ENCODE data around the gene HES2. TPM values are rescaled to one million over a fixed set of nuclear protein-coding genes. Genes with fewer than 3 reads are reported as not detected.

The HES2 gene
- total RNA-seq, 1 donor from 2014 or later: 5.9 TPM

DNA sequence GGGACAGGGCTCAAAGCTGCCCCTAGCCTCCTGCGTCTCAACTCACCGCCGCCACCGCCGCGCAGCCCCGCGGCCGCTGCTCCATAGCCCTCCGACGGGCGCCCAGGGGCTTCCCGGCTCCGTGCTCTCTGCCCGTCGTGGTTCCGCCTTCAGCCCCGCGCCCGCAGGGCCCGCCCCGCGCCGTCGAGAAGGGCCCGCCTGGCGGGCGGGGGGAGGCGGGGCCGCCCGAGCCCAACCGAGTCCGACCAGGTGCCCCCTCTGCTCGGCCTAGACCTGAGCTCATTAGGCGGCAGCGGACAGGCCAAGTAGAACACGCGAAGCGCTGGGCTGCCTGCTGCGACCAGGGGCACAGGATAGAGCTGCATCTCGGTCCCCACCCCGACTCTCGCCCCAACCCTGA, 46.3 kb upstream of the HES2 start, which contains the start of gene TNFRSF25:
Gene TNFRSF25, minus strand, starts transcription at position 151 of the 400 bp plus-strand sequence. Its CDS starts 66 bp downstream, at position 85.
- Mint-ChIP-seq H3K4me1 (ENCODE audit: unreplicated experiment) (no peaks in the 10 kb centered on the region), H3K36me3 (peaks cover 8% of the 10 kb centered on the region), H3K27ac (no peak within 1 kb of the TSS), H3K4me3 (no peak within 1 kb of the TSS), H3K27me3 (peaks cover 3% of the 10 kb centered on the region), H3K9me3 (no peaks in the 10 kb centered on the region)
- no peak for DNase-seq (ENCODE audit: extremely low spot score, unreplicated experiment)
- TF ChIP-seq, protein P1, sequence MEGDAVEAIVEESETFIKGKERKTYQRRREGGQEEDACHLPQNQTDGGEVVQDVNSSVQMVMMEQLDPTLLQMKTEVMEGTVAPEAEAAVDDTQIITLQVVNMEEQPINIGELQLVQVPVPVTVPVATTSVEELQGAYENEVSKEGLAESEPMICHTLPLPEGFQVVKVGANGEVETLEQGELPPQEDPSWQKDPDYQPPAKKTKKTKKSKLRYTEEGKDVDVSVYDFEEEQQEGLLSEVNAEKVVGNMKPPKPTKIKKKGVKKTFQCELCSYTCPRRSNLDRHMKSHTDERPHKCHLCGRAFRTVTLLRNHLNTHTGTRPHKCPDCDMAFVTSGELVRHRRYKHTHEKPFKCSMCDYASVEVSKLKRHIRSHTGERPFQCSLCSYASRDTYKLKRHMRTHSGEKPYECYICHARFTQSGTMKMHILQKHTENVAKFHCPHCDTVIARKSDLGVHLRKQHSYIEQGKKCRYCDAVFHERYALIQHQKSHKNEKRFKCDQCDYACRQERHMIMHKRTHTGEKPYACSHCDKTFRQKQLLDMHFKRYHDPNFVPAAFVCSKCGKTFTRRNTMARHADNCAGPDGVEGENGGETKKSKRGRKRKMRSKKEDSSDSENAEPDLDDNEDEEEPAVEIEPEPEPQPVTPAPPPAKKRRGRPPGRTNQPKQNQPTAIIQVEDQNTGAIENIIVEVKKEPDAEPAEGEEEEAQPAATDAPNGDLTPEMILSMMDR (conservative IDR thresholded peaks at IDR 0.05): no peak

DNA sequence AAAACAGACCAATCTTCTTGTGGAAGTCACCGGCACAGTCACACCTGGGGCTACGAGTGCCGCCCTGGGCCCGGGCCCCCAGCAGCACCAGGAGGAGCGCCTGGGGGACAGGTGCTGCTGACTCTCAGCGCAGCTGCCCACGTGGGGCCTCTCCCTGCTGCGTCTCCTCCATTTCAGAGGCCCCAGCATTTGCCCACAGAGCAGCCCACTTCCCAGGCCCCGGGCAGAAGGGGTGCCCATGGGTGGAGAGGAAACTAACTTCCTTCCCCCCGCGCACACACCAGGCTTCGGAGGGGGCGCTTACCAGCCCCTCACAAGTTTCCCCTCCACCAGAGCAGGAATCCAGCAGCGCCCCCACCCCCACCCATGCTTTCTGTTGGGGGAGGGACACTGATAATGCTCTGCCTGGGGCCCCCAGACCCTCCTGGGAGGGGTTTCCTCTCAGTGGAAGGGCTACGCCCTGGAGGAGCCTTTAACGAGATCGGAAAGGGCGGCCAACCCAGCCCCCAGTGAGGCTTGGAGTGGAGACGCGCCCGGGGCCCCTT, 45.8 kb upstream of the HES2 start:
- H3K4me3 Mint-ChIP-seq: no peak overlapping the region
- peaks cover 3% of the 10 kb centered on the region for H3K27me3 Mint-ChIP-seq
- H3K4me1 Mint-ChIP-seq (ENCODE audit: unreplicated experiment): no peaks in the 10 kb centered on the region
- no peak for DNase-seq (ENCODE audit: extremely low spot score, unreplicated experiment)
- no peak overlapping the region for H3K27ac Mint-ChIP-seq
- no peaks in the 10 kb centered on the region for H3K9me3 Mint-ChIP-seq
- peaks cover 8% of the 10 kb centered on the region for H3K36me3 Mint-ChIP-seq
- TF ChIP-seq, protein P1 (conservative IDR thresholded peaks at IDR 0.05): no peak

DNA sequence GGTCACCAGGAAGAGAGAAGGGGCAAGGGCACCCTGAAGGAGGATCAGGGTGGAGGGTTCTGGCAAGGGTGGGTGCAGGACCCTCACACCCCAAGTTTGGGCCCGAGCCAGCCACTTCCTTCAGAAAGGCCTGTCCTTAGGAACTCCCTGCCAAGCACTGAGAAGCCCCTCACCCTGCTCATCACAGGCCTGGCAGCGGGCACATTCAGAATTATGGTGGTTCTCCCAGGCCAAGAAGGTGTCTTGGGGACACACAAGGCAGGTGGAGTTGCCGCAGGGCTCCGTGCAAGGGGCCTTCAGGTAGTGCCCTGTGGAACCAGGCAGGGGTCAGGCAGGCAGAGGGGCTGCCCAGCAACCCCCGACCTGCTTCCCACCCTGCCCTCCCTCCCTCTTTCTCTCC, 45.2 kb upstream of the HES2 start:
- DNase-seq (ENCODE audit: extremely low spot score, unreplicated experiment): no peak
- Mint-ChIP-seq H3K4me1 (ENCODE audit: unreplicated experiment) (no peaks in the 10 kb centered on the region), H3K4me3 (no peak overlapping the region), H3K9me3 (no peaks in the 10 kb centered on the region), H3K27me3 (peaks cover 3% of the 10 kb centered on the region), H3K36me3 (peaks cover 8% of the 10 kb centered on the region), H3K27ac (no peak overlapping the region)
- TF ChIP-seq, protein P1 (conservative IDR thresholded peaks at IDR 0.05): no peak

DNA sequence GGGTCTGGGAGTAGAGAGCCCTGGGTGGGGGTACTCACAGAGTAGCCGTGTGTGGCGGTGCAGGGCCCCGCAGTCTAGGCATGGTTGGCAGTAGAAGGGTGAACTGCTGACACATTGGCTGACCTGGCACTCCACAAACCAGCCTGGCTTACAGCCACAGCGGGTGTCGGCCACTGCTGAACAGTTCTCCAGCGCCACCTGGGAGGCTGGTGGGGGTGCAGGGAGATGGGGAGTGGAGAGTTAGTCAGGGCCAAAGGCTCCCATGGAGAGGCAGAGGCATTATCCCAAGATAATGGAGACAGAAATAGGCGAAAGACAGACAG, 44.8 kb upstream of the HES2 start:
- H3K4me1 Mint-ChIP-seq (ENCODE audit: unreplicated experiment): peaks cover 2% of the 10 kb centered on the region
- peaks cover 9% of the 10 kb centered on the region for H3K36me3 Mint-ChIP-seq
- peaks cover 3% of the 10 kb centered on the region for H3K27me3 Mint-ChIP-seq
- DNase-seq (ENCODE audit: extremely low spot score, unreplicated experiment): no peak
- no peak overlapping the region for H3K4me3 Mint-ChIP-seq
- H3K9me3 Mint-ChIP-seq: no peaks in the 10 kb centered on the region
- peak overlapping the region; percentile 36 for H3K27ac Mint-ChIP-seq
- TF ChIP-seq, protein P1 (conservative IDR thresholded peaks at IDR 0.05): no peak

DNA sequence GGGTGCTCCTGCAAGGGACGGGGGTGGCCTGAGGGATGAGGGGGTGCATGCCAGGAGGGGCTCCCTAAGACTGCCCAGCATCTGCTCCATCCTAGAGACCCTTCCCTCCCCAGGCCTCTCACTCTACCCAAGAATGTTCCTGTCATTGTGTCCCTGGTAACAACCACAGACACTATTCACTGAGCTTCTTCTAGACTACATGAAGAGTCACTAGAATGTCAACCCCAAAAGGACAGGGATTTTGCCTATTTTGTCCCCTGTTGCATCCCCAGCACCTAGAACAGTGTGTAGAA, 43.3 kb upstream of the HES2 start:
- TF ChIP-seq, protein P1 (conservative IDR thresholded peaks at IDR 0.05): no peak
- no peak overlapping the region for H3K27ac Mint-ChIP-seq
- H3K27me3 Mint-ChIP-seq: peaks cover 3% of the 10 kb centered on the region

More for the DNA sequence above, 43.3 kb upstream of the HES2 start:
- Mint-ChIP-seq H3K36me3 (peaks cover 11% of the 10 kb centered on the region), H3K4me1 (ENCODE audit: unreplicated experiment) (peaks cover 5% of the 10 kb centered on the region), H3K9me3 (no peaks in the 10 kb centered on the region), H3K4me3 (no peak overlapping the region)
- no peak for DNase-seq (ENCODE audit: extremely low spot score, unreplicated experiment)

All from type B pancreatic cell (in vitro differentiated cells).